Measurements from ENCODE around the gene RASSF3. TPM values are rescaled to one million over a fixed set of nuclear protein-coding genes. Genes with fewer than 3 reads are reported as not detected.
A peak's percentile ranks its signal among the peaks of the same experiment; 100 is the strongest.

Gene RASSF3
- total RNA-seq, 2 donors from 2014 or later: 52.0 to 54.5 TPM

DNA sequence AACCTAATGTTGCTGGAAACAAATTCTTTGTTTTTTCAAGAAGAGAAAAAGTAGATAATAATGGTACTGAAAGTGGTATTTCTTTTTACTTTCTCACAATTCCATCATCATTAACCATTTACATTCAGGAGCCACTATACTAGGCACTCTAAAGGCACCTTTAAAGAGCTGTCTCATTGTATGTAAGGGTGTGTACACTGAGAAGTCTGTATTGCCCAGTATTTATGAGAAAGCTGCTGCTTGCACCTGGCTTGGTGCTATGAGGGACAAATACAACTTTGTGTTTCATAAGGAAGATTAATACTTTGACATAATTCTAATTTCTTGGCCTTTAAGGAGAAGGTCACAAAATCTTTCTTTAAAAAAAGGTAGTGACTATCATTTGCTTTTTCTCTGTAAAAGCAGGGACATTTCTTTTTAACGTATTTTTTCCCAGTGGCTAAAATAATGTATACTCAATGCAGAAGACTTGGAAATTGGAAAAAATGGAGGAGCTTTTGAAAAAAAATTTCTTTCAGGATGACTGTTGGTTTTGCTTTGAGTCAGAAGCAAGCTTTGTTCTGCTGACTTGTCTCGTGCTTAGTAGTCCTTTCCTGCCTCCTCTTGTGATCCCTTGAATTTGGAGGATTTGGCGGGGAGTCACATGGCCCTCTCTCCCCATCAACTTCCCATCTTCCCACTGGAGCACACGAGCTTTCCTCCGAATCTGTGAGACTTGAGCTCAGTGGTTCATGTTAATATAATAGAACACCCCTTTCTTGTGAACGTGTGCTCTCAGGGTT is 50.1 kb downstream of the RASSF3 start:
- peaks cover 12% of the 10 kb centered on the region for H3K36me3 Mint-ChIP-seq (ENCODE audit: low read depth)
- TF ChIP-seq, protein P1, sequence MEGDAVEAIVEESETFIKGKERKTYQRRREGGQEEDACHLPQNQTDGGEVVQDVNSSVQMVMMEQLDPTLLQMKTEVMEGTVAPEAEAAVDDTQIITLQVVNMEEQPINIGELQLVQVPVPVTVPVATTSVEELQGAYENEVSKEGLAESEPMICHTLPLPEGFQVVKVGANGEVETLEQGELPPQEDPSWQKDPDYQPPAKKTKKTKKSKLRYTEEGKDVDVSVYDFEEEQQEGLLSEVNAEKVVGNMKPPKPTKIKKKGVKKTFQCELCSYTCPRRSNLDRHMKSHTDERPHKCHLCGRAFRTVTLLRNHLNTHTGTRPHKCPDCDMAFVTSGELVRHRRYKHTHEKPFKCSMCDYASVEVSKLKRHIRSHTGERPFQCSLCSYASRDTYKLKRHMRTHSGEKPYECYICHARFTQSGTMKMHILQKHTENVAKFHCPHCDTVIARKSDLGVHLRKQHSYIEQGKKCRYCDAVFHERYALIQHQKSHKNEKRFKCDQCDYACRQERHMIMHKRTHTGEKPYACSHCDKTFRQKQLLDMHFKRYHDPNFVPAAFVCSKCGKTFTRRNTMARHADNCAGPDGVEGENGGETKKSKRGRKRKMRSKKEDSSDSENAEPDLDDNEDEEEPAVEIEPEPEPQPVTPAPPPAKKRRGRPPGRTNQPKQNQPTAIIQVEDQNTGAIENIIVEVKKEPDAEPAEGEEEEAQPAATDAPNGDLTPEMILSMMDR (conservative IDR thresholded peaks at IDR 0.05): no peak
- Histone ChIP-seq H3K36me3 (ENCODE audit: control insufficient read depth, insufficient read depth, low read length) (no peaks in the 10 kb centered on the region), H3K9me3 (ENCODE audit: control insufficient read depth, low read length) (no peaks in the 10 kb centered on the region), H3K27ac (ENCODE audit: low read depth, low read length) (no peak overlapping the region), H3K27me3 (ENCODE audit: control insufficient read depth, insufficient read depth, low read length, poor library complexity, severe bottlenecking) (peaks cover 15% of the 10 kb centered on the region), H3K9ac (ENCODE audit: extremely low read depth, low read length, poor library complexity, severe bottlenecking) (no peak overlapping the region), H3K4me1 (ENCODE audit: control insufficient read depth, insufficient read depth, low read length) (no peaks in the 10 kb centered on the region), H3K4me3 (ENCODE audit: low read length) (no peak overlapping the region)
- H3K4me3 Mint-ChIP-seq: no peak overlapping the region
- DNase-seq: no peak
- 90 to 93% methylated on average over 3 to 6 of the region's 6 CpGs for WGBS, 2 experiments (ENCODE audit: insufficient coverage in 1 of 2, insufficient read length in 1 of 2)
- peaks cover 26% of the 10 kb centered on the region for H3K4me1 Mint-ChIP-seq
- no peak overlapping the region for H3K27ac Mint-ChIP-seq
- H3K27me3 Mint-ChIP-seq (ENCODE audit: insufficient read depth): peaks cover 1% of the 10 kb centered on the region
- H3K9me3 Mint-ChIP-seq: no peaks in the 10 kb centered on the region

DNA sequence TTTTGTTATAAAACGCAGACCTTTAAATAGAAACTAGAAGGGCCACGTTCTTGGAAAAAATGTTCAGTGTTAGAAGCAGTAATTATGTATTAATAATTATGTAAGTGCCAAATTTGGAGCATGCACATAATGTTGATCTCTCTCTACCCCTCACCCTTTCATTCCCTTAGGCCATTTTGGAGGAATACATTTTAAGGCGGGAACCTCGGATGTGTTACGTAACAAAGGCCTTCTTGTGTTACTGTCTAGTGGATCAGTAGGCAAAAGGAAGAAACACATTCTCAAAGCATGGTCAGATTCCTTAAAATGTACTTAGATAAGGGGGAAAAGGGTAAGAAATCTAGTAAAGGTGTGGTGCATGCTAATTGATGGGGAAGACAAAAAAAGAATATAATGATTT is 52.7 kb downstream of the RASSF3 start:
- H3K27ac ChIP-seq (ENCODE audit: low read depth, low read length): no peak overlapping the region
- no peak for DNase-seq
- H3K9me3 ChIP-seq (ENCODE audit: control insufficient read depth, low read length): no peaks in the 10 kb centered on the region
- H3K9me3 Mint-ChIP-seq: no peaks in the 10 kb centered on the region
- H3K4me1 ChIP-seq (ENCODE audit: control insufficient read depth, insufficient read depth, low read length): peaks cover 23% of the 10 kb centered on the region
- H3K4me3 Mint-ChIP-seq: no peak overlapping the region
- no peak overlapping the region for H3K9ac ChIP-seq (ENCODE audit: extremely low read depth, low read length, poor library complexity, severe bottlenecking)
- H3K36me3 ChIP-seq (ENCODE audit: control insufficient read depth, insufficient read depth, low read length): no peaks in the 10 kb centered on the region
- TF ChIP-seq, protein P1 (conservative IDR thresholded peaks at IDR 0.05): no peak
- no peaks in the 10 kb centered on the region for H3K27me3 Mint-ChIP-seq (ENCODE audit: insufficient read depth)
- no peak overlapping the region for H3K4me3 ChIP-seq (ENCODE audit: low read length)
- WGBS, 2 experiments (ENCODE audit: insufficient coverage in 1 of 2, insufficient read length in 1 of 2): 91% methylated on average over 5 of the region's 5 CpGs; no CpG with 5 or more reads in 1 of the 2 experiments
- H3K4me1 Mint-ChIP-seq: peaks cover 42% of the 10 kb centered on the region
- H3K36me3 Mint-ChIP-seq (ENCODE audit: low read depth): peaks cover 3% of the 10 kb centered on the region
- H3K27ac Mint-ChIP-seq: no peak overlapping the region
- H3K27me3 ChIP-seq (ENCODE audit: control insufficient read depth, insufficient read depth, low read length, poor library complexity, severe bottlenecking): peaks cover 3% of the 10 kb centered on the region

DNA sequence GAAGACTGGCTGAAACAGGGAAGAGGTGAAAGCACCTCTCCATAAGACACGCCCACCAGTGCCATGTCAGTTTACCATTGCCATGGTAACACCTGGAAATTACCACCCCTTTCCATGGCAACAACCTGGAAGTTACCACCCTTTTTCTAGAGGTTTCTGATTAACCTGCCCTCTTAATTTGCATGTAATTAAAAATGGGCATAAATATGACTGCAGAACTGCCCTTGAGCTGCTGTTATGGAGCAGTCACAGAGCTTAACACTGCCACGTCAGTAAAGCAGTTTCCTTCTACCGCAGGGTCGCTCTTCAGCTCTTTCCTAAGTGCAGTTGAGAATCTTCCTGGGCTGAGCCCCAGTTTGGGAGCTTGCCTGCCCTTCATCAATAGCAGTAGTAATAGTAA is 55.2 kb downstream of the RASSF3 start:
- Histone ChIP-seq H3K4me3 (ENCODE audit: low read length) (no peak overlapping the region), H3K9ac (ENCODE audit: extremely low read depth, low read length, poor library complexity, severe bottlenecking) (no peak overlapping the region), H3K27me3 (ENCODE audit: control insufficient read depth, insufficient read depth, low read length, poor library complexity, severe bottlenecking) (no peaks in the 10 kb centered on the region), H3K4me1 (ENCODE audit: control insufficient read depth, insufficient read depth, low read length) (peaks cover 27% of the 10 kb centered on the region), H3K9me3 (ENCODE audit: control insufficient read depth, low read length) (no peaks in the 10 kb centered on the region), H3K27ac (ENCODE audit: low read depth, low read length) (no peak overlapping the region), H3K36me3 (ENCODE audit: control insufficient read depth, insufficient read depth, low read length) (no peaks in the 10 kb centered on the region)
- Mint-ChIP-seq H3K27me3 (ENCODE audit: insufficient read depth) (no peaks in the 10 kb centered on the region), H3K4me3 (no peak overlapping the region), H3K9me3 (no peaks in the 10 kb centered on the region), H3K4me1 (peaks cover 57% of the 10 kb centered on the region), H3K36me3 (ENCODE audit: low read depth) (no peaks in the 10 kb centered on the region), H3K27ac (peak overlapping the region; percentile 84)
- DNase-seq: peak; percentile 80
- 78 to 92% methylated on average over 4 of the region's 4 CpGs for WGBS, 2 experiments (ENCODE audit: insufficient coverage in 1 of 2, insufficient read length in 1 of 2)
- TF ChIP-seq, protein P1 (conservative IDR thresholded peaks at IDR 0.05): no peak

All from endodermal cell (in vitro differentiated cells).